GM23248 (cell line): ENCODE data around the gene NASP.

ENCODE experiments used
- EZH2 ChIP-seq: fragments of 200-600 bp; sonication (generic); IDR thresholded peaks from 2 replicates; pipeline ENCODE4 v1.6.1; 2018; ENCODE audit warnings: antibody characterized with exemption, mild to moderate bottlenecking; ENCODE audit not compliant: insufficient read depth, poor library complexity, severe bottlenecking
- EZH2phosphoT487 ChIP-seq: fragments of 200-600 bp; sonication (generic); IDR thresholded peaks from 2 replicates; pipeline ENCODE4 v1.6.1; 2018; ENCODE audit warnings: antibody characterized with exemption, moderate library complexity, mild to moderate bottlenecking, low read depth; ENCODE audit not compliant: insufficient read depth

GRCh38 chr1:45666836-45667235 lies 83.0 kb downstream of the NASP start:
- TF ChIP-seq EZH2, result no peak
- no peak for TF ChIP-seq EZH2phosphoT487
